CD4-positive, alpha-beta T cell (primary cell): Measurements from ENCODE around the gene SKP1. TPM values are rescaled to one million over a fixed set of nuclear protein-coding genes. Genes with fewer than 3 reads are reported as not detected.

Experiments used
- ATAC-seq: fragments of 200-7000 bp; cut with Tn5 transposase; one replicate; pipeline ENCODE4 v1.10.0; 2022; ENCODE audit warnings: mild to moderate bottlenecking; ENCODE audit not compliant: poor library complexity
- CTCF ChIA-PET: fragments of 350-600 bp; sonication (Branson Sonifier 250); formaldehyde crosslinking; loops from one replicate; lab custom pipeline; 2021; ENCODE audit warnings: antibody characterized with exemption, inconsistent platforms; lab: Charles Lee
- POLR2A ChIA-PET: fragments of 350-600 bp; sonication (Branson Sonifier 250); formaldehyde crosslinking; loops from one replicate; lab custom pipeline; 2021; ENCODE audit warnings: antibody characterized with exemption, inconsistent platforms; lab: Charles Lee
- DNase-seq, 14 experiments: peaks; one replicate each; pipeline ENCODE4 v3.0.0-alpha.2; 2013 to 2020; ENCODE audit warnings: mixed read lengths in 2 of 14
- H3K27ac ChIP-seq, 2 donors: one replicate each; pipeline versions ENCODE4 v1.5.1 to v1.7.0; 2013; ENCODE audit warnings: low read length in 2 of 2, low read depth in 1 of 2, mild to moderate bottlenecking in 1 of 2
- H3K27me3 ChIP-seq, 2 experiments: 1 replicate in 1 of 2; 2 replicates in 1 of 2; pipeline versions ENCODE4 v1.6.1 to v1.7.0; 2013; ENCODE audit warnings: low read length in 2 of 2, control low read depth in 1 of 2, mild to moderate bottlenecking in 1 of 2, moderate library complexity in 1 of 2; ENCODE audit not compliant: insufficient read depth in 2 of 2, control insufficient read depth in 1 of 2
- H3K36me3 ChIP-seq: one replicate; pipeline ENCODE4 v1.6.1; 2013; ENCODE audit warnings: low read length, control low read depth; ENCODE audit not compliant: insufficient read depth
- H3K4me1 ChIP-seq: one replicate; pipeline ENCODE4 v1.6.1; 2013; ENCODE audit warnings: low read length, control low read depth; ENCODE audit not compliant: insufficient read depth
- H3K4me3 ChIP-seq: one replicate; pipeline ENCODE4 v1.5.1; 2013; ENCODE audit warnings: mild to moderate bottlenecking, low read length, moderate library complexity
- H3K9me3 ChIP-seq, 2 experiments: 1 replicate in 1 of 2; 2 replicates in 1 of 2; pipeline versions ENCODE4 v1.6.1 to v1.7.0; 2013; ENCODE audit warnings: low read length in 2 of 2, mild to moderate bottlenecking in 2 of 2, control low read depth in 1 of 2, moderate library complexity in 1 of 2; ENCODE audit not compliant: control insufficient read depth in 1 of 2, insufficient read depth in 1 of 2
- H3K27ac Mint-ChIP-seq: one replicate; pipeline ENCODE4 v1.8.0; 2020; ENCODE audit warnings: mixed read lengths
- H3K27me3 Mint-ChIP-seq: one replicate; pipeline ENCODE4 v1.8.0; 2021; ENCODE audit warnings: mixed read lengths
- H3K36me3 Mint-ChIP-seq: one replicate; pipeline ENCODE4 v1.8.0; 2021; ENCODE audit warnings: low read depth, mixed read lengths
- H3K4me1 Mint-ChIP-seq: one replicate; pipeline ENCODE4 v1.8.0; 2021; ENCODE audit warnings: low read depth, mixed read lengths
- H3K4me3 Mint-ChIP-seq: one replicate; pipeline ENCODE4 v1.8.0; 2020; ENCODE audit warnings: mild to moderate bottlenecking, mixed read lengths
- H3K9me3 Mint-ChIP-seq: one replicate; pipeline ENCODE4 v1.8.0; 2020; ENCODE audit warnings: mixed read lengths
- CTCF ChIP-seq: fragments of 200-600 bp; IDR thresholded peaks from one replicate; pipeline ENCODE4 v1.8.0; 2022; ENCODE audit warnings: antibody characterized with exemption, mild to moderate bottlenecking
- intact Hi-C, 2 experiments: fragments of 100-400 bp; cut with DNase I in 1 of 2; cut with micrococcal nuclease in 1 of 2; formaldehyde crosslinking; loops; one replicate each; pipeline versions ENCODE4 v1.15.1 to v1.9.0; 2023 to 2025; cut with DNase I, micrococcal nuclease
- total RNA-seq, 174 experiments: library from RNA in 2 of 174; stranded (reverse) in 2 of 174; gene quantifications; one replicate each; pipeline ENCODE4 v1.2.3 and lab custom pipeline; 2021 to 2026

Gene SKP1
- total RNA-seq, 2 experiments from 2014 or later = 303 to 314 TPM

- H3K4me1 ChIP-seq = peaks cover 100% of the 10 kb centered on the region
- ChIA-PET CTCF (interaction anchor here (0.7 to 5.8 kb wide), 5 partner anchors 7 to 36 kb away, joined by 3 to 77 read pairs (median 27); partner anchors contain the start of gene TCF7), POLR2A (interaction anchor here (0.9 to 1.8 kb wide), 3 partner anchors 37 to 53 kb away, joined by 3 to 8 read pairs (median 3); no protein-coding TSS in a partner anchor)
- Mint-ChIP-seq H3K4me3 (peak overlapping the region; percentile 80), H3K27me3 (no peaks in the 10 kb centered on the region), H3K9me3 (no peaks in the 10 kb centered on the region), H3K4me1 (peaks cover 96% of the 10 kb centered on the region), H3K36me3 (no peaks in the 10 kb centered on the region), H3K27ac (peak overlapping the region; percentile 98)
- intact Hi-C loops = loop anchor here (1.0 to 2.0 kb wide), 6 partner anchors 8 to 63 kb away; no protein-coding TSS in a partner anchor
- no peaks in the 10 kb centered on the region for H3K27me3 ChIP-seq
- DNase-seq (peak in 3 of 14 experiments; percentile 31 to 73 (median 72)), ATAC-seq (no peak)
- H3K9me3 ChIP-seq = no peaks in the 10 kb centered on the region
- no peak for TF ChIP-seq CTCF
- peak overlapping the region; percentile 82 to 90 for H3K27ac ChIP-seq
- no peaks in the 10 kb centered on the region for H3K36me3 ChIP-seq
- H3K4me3 ChIP-seq = peak overlapping the region; percentile 21
Measured at GRCh38 chr5:134103998-134104654, 72.6 kb downstream of the SKP1 start.

DNA sequence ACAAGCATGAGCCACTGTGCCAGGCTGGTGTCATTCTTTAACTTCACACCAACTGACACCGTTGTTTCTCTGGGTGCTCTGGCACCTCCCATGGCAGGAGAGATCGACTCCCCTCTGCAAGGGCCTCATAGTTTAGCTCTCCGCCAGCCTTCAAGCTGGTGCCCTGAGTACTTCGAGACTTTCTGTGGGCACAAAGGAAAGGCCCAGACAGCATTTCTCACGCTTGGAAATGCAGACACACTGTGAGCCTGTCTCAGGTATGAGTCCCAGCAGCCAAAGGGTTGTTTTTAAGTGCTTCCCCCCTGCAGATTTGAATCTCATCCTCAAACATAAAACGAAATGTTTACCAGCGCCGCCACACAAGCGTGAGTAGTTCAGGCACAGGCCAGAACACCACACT, 73.4 kb downstream of the SKP1 start:
- peaks cover 96% of the 10 kb centered on the region for H3K4me1 Mint-ChIP-seq
- no peaks in the 10 kb centered on the region for H3K9me3 Mint-ChIP-seq
- no peaks in the 10 kb centered on the region for H3K27me3 Mint-ChIP-seq
- Histone ChIP-seq H3K9me3 (no peaks in the 10 kb centered on the region), H3K4me3 (peak overlapping the region; percentile 19), H3K4me1 (peaks cover 100% of the 10 kb centered on the region), H3K36me3 (no peaks in the 10 kb centered on the region), H3K27me3 (no peaks in the 10 kb centered on the region), H3K27ac (peak overlapping the region; percentile 82 to 90)
- H3K4me3 Mint-ChIP-seq = peak overlapping the region; percentile 80
- intact Hi-C loops = loop anchor here (1.0 to 2.0 kb wide), 6 partner anchors 9 to 63 kb away; no protein-coding TSS in a partner anchor
- no peaks in the 10 kb centered on the region for H3K36me3 Mint-ChIP-seq
- ChIA-PET POLR2A (interaction anchor here (1.3 to 1.8 kb wide), 2 partner anchors 36 to 53 kb away, joined by 3 to 8 read pairs; no protein-coding TSS in a partner anchor), CTCF (interaction anchor here (1.3 to 5.8 kb wide), 6 partner anchors 8 to 37 kb away, joined by 3 to 77 read pairs (median 18); partner anchors contain the start of gene TCF7)
- H3K27ac Mint-ChIP-seq = peak overlapping the region; percentile 98
- DNase-seq (peak in 10 of 14 experiments; percentile 44 to 82 (median 62)), ATAC-seq (peak; percentile 53)
- TF ChIP-seq CTCF = no peak

- no peaks in the 10 kb centered on the region for H3K9me3 ChIP-seq
- CTCF ChIA-PET = interaction anchor here (0.9 to 5.8 kb wide), 16 partner anchors 9 to 38 kb away, joined by 3 to 77 read pairs (median 10); partner anchors contain the start of gene TCF7
- intact Hi-C loops = loop anchor here (2.0 kb wide), 6 partner anchors 13 to 61 kb away; no protein-coding TSS in a partner anchor
- H3K27ac ChIP-seq = peak overlapping the region; percentile 56 to 97
- peak; percentile 59 to 84 (median 73) for DNase-seq
- no peaks in the 10 kb centered on the region for H3K27me3 ChIP-seq
- Mint-ChIP-seq H3K27ac (peak overlapping the region; percentile 94), H3K36me3 (no peaks in the 10 kb centered on the region), H3K9me3 (no peaks in the 10 kb centered on the region), H3K4me3 (no peak overlapping the region), H3K27me3 (no peaks in the 10 kb centered on the region), H3K4me1 (peaks cover 94% of the 10 kb centered on the region)
- no peaks in the 10 kb centered on the region for H3K36me3 ChIP-seq
- peak; percentile 92 for TF ChIP-seq CTCF
- POLR2A ChIA-PET = interaction anchor here (0.9 to 3.4 kb wide), 2 partner anchors 29 to 48 kb away, joined by 4 to 25 read pairs; no protein-coding TSS in a partner anchor
- H3K4me3 ChIP-seq = no peak overlapping the region
- ATAC-seq = peak; percentile 28
- H3K4me1 ChIP-seq = peaks cover 98% of the 10 kb centered on the region
Measured at GRCh38 chr5:134101686-134102439, 74.9 kb downstream of the SKP1 start.
